HG03103 (cell line): Measurements from ENCODE around the gene SLC27A5.
"Not testable (repeated sequence)": the region's sequence is repeated elsewhere in the genome, so short reads cannot be mapped to it uniquely, and the experiment has no call there.

Experiments used
- ATAC-seq: cut with Tn5 transposase; IDR thresholded peaks from one replicate; pipeline ENCODE4 v1.9.1; 2021; ENCODE audit warnings: low read depth; ENCODE audit not compliant: unreplicated experiment

SLC27A5 gene

GRCh38 chr19:58531034-58531840, 19.4 kb upstream of the SLC27A5 start:
- ATAC-seq = no peak

- no peak for ATAC-seq
Observed at GRCh38 chr19:58529405-58529804, 17.6 kb upstream of the SLC27A5 start.

GRCh38 chr19:58522709-58523108, 10.9 kb upstream of the SLC27A5 start:
- ATAC-seq = no peak

- ATAC-seq = no peak
Observed at GRCh38 chr19:58521651-58522050, 9.9 kb upstream of the SLC27A5 start.

GRCh38 chr19:58520257-58520599, 8.4 kb upstream of the SLC27A5 start:
- ATAC-seq = no peak

- peak; percentile 71 for ATAC-seq
Observed at GRCh38 chr19:58519355-58520256, 7.8 kb upstream of the SLC27A5 start, which contains the start of gene ZBTB45. Gene ZBTB45 (minus strand): TSS chr19:58519810. CDS start chr19:58517673, 2,137 bp downstream.

GRCh38 chr19:58519087-58519354, 7.2 kb upstream of the SLC27A5 start:
- no peak for ATAC-seq

- no peak for ATAC-seq
Observed at GRCh38 chr19:58518256-58519086, 6.7 kb upstream of the SLC27A5 start.

- ATAC-seq = no peak
Observed at GRCh38 chr19:58516964-58517833, 5.4 kb upstream of the SLC27A5 start.

- ATAC-seq = no peak
Observed at GRCh38 chr19:58516246-58516836, 4.5 kb upstream of the SLC27A5 start.

- no peak for ATAC-seq
Observed at GRCh38 chr19:58515259-58515658, 3.5 kb upstream of the SLC27A5 start.

GRCh38 chr19:58514564-58515022, 2.8 kb upstream of the SLC27A5 start:
- no peak for ATAC-seq

- peak; percentile 63 for ATAC-seq
Observed at GRCh38 chr19:58513694-58514563, 2.1 kb upstream of the SLC27A5 start.

GRCh38 chr19:58513213-58513693, 1.5 kb upstream of the SLC27A5 start:
- no peak for ATAC-seq

- no peak for ATAC-seq
Observed at GRCh38 chr19:58510084-58510862, 1.5 kb downstream of the SLC27A5 start.

GRCh38 chr19:58509731-58510083, 2.1 kb downstream of the SLC27A5 start:
- no peak for ATAC-seq

- not testable (repeated sequence) for ATAC-seq
Observed at GRCh38 chr19:58507602-58508223, 4.1 kb downstream of the SLC27A5 start.
